OCI-LY1 (cell line): Measurements from ENCODE around the gene SYNGR1.

ENCODE experiments used
- H2AFZ ChIP-seq: fragments of 200-600 bp; sonication (generic), shearing (Covaris generic); 2 replicates; pipeline ENCODE4 v1.6.0; 2014; ENCODE audit warnings: antibody characterized with exemption, mild to moderate bottlenecking, low read length
- H3F3A ChIP-seq: fragments of 200-600 bp; sonication (generic), shearing (Covaris generic); 2 replicates; pipeline ENCODE4 v1.6.0; 2014; ENCODE audit warnings: mild to moderate bottlenecking, antibody characterized with exemption, low read length, moderate library complexity; ENCODE audit not compliant: insufficient read depth
- H3K27ac ChIP-seq: fragments of 200-600 bp; sonication (generic); 2 replicates; pipeline ENCODE4 v1.5.1; 2014; ENCODE audit warnings: low read length, mixed run types, mild to moderate bottlenecking, low read depth; ENCODE audit not compliant: poor library complexity, severe bottlenecking
- H3K27me3 ChIP-seq: fragments of 200-600 bp; sonication (generic); 2 replicates; pipeline ENCODE4 v1.6.0; 2014; ENCODE audit warnings: antibody characterized with exemption, mild to moderate bottlenecking, low read length, moderate library complexity; ENCODE audit not compliant: insufficient read depth
- H3K36me3 ChIP-seq: fragments of 200-600 bp; sonication (generic); 2 replicates; pipeline ENCODE4 v1.6.1; 2014; ENCODE audit warnings: mild to moderate bottlenecking, antibody characterized with exemption, low read length, moderate library complexity, mixed read lengths; ENCODE audit not compliant: insufficient read depth
- H3K4me1 ChIP-seq: fragments of 200-600 bp; sonication (generic); 2 replicates; pipeline ENCODE4 v1.5.1; 2014; ENCODE audit warnings: mild to moderate bottlenecking, low read length, moderate library complexity; ENCODE audit not compliant: insufficient read depth, severe bottlenecking
- H3K4me2 ChIP-seq: fragments of 200-600 bp; sonication (generic), shearing (Covaris generic); 2 replicates; pipeline ENCODE4 v1.6.1; 2014; ENCODE audit warnings: low read length
- H3K4me3 ChIP-seq: fragments of 200-600 bp; sonication (generic); 2 replicates; pipeline ENCODE4 v1.5.1; 2014; ENCODE audit warnings: low read length, low read depth, mild to moderate bottlenecking, mixed read lengths; ENCODE audit not compliant: poor library complexity, severe bottlenecking
- H3K79me2 ChIP-seq: fragments of 200-600 bp; shearing (Covaris generic); 2 replicates; pipeline ENCODE4 v1.6.1; 2016; ENCODE audit warnings: mixed run types, low read length, mixed read lengths; ENCODE audit not compliant: insufficient read depth
- H3K9ac ChIP-seq: fragments of 200-600 bp; sonication (generic), shearing (Covaris generic); 2 replicates; pipeline ENCODE4 v1.6.1; 2014; ENCODE audit warnings: mild to moderate bottlenecking, low read length, mixed read lengths
- H3K9me2 ChIP-seq: fragments of 200-600 bp; sonication (generic), shearing (Covaris generic); 2 replicates; pipeline ENCODE4 v1.6.1; 2014; ENCODE audit warnings: low read depth, mild to moderate bottlenecking, low read length, mixed read lengths
- H3K9me3 ChIP-seq: fragments of 200-600 bp; shearing (Covaris generic); 2 replicates; pipeline ENCODE4 v1.6.1; 2014; ENCODE audit warnings: low read length, mixed read lengths
- H4K20me1 ChIP-seq: fragments of 200-600 bp; sonication (generic), shearing (Covaris generic); 2 replicates; pipeline ENCODE4 v1.6.0; 2016; ENCODE audit warnings: mild to moderate bottlenecking, low read length; ENCODE audit not compliant: insufficient read depth
- CTCF ChIP-seq: fragments of 200-600 bp; sonication (generic), shearing (Covaris generic); IDR thresholded peaks from 2 replicates; pipeline ENCODE4 v1.5.1; 2017; ENCODE audit warnings: mild to moderate bottlenecking, antibody characterized with exemption, low read length, moderate library complexity, mixed read lengths
- EZH2 ChIP-seq: fragments of 200-600 bp; sonication (generic), shearing (Covaris generic); IDR thresholded peaks from 2 replicates; pipeline ENCODE4 v1.8.0; 2017; ENCODE audit warnings: borderline replicate concordance, mixed run types, mild to moderate bottlenecking, antibody characterized with exemption, low read length, moderate library complexity, mixed read lengths

SYNGR1 gene

GRCh38 chr22:39359659-39360195, 9.9 kb downstream of the SYNGR1 start:
- H3K9me2 ChIP-seq = no peaks in the 10 kb centered on the region
- peaks cover 10% of the 10 kb centered on the region for H3K27me3 ChIP-seq
- no peak overlapping the region for H3K27ac ChIP-seq
- no peaks in the 10 kb centered on the region for H3K36me3 ChIP-seq
- no peaks in the 10 kb centered on the region for H3F3A ChIP-seq
- H3K4me3 ChIP-seq = no peak overlapping the region
- H4K20me1 ChIP-seq = no peaks in the 10 kb centered on the region
- H3K9me3 ChIP-seq = no peaks in the 10 kb centered on the region
- H3K79me2 ChIP-seq = no peaks in the 10 kb centered on the region
- no peak overlapping the region for H2AFZ ChIP-seq
- H3K4me2 ChIP-seq = no peak overlapping the region
- TF ChIP-seq EZH2 = no peak
- no peak for TF ChIP-seq CTCF
- H3K4me1 ChIP-seq = no peaks in the 10 kb centered on the region
- no peak overlapping the region for H3K9ac ChIP-seq

- H3K9me3 ChIP-seq = no peaks in the 10 kb centered on the region
- no peak overlapping the region for H2AFZ ChIP-seq
- peaks cover 10% of the 10 kb centered on the region for H3K27me3 ChIP-seq
- no peak overlapping the region for H3K4me2 ChIP-seq
- H3K9ac ChIP-seq = no peak overlapping the region
- no peaks in the 10 kb centered on the region for H3K79me2 ChIP-seq
- no peaks in the 10 kb centered on the region for H4K20me1 ChIP-seq
- no peak for TF ChIP-seq CTCF
- no peak for TF ChIP-seq EZH2
- H3K4me3 ChIP-seq = no peak overlapping the region
- H3F3A ChIP-seq = no peaks in the 10 kb centered on the region
- H3K9me2 ChIP-seq = no peaks in the 10 kb centered on the region
- H3K36me3 ChIP-seq = no peaks in the 10 kb centered on the region
- no peaks in the 10 kb centered on the region for H3K4me1 ChIP-seq
- no peak overlapping the region for H3K27ac ChIP-seq
Measured at GRCh38 chr22:39360242-39360641, 10.5 kb downstream of the SYNGR1 start.

DNA sequence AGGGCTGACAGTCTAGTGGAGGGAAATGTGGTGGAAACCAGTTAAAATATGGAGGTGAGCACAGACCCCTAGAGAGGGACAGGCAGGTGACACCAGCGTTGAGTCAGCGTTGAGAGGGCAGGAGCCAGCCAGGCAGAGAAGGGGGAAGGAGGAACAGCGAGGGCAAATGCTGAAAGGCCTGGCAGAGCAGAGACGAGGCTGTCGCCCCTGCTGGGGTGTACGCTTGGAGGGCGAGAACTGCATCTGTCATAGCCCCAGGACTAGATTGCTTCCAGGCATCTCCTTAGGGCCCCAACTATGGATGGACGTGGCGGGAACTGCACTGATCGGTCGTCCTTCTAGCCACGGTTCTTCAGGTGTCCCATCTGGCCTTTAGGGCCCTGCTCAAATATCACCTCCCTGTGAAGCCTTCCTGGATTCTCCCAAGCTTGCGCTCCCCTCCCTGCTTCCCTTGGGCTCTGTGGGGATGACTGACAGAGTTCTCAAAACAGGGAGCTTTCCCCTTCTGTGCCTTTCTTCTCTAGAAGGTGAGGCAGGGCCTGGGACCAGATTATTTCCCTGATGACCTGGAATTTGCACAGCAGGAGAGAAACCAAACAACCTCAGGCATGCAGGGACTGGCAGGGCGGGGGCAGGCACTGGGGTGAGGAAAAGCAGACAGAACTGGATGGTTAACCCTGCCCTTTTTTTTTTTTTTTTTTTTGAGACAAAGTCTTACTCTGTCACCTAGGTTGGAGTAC, 11.1 kb downstream of the SYNGR1 start:
- H3K27me3 ChIP-seq = peaks cover 10% of the 10 kb centered on the region
- no peaks in the 10 kb centered on the region for H3K36me3 ChIP-seq
- no peak overlapping the region for H3K4me3 ChIP-seq
- no peaks in the 10 kb centered on the region for H3K79me2 ChIP-seq
- no peaks in the 10 kb centered on the region for H3K9me3 ChIP-seq
- no peak for TF ChIP-seq EZH2
- TF ChIP-seq CTCF = no peak
- H3K4me1 ChIP-seq = no peaks in the 10 kb centered on the region
- H3K9ac ChIP-seq = no peak overlapping the region
- no peaks in the 10 kb centered on the region for H3K9me2 ChIP-seq
- H3F3A ChIP-seq = no peaks in the 10 kb centered on the region
- H3K27ac ChIP-seq = no peak overlapping the region
- H3K4me2 ChIP-seq = no peak overlapping the region
- H4K20me1 ChIP-seq = no peaks in the 10 kb centered on the region
- H2AFZ ChIP-seq = no peak overlapping the region
